NT2/D1 (cell line): Measurements from ENCODE around the gene KIF27.

Experiments
- DNase-seq: peaks from one replicate; pipeline ENCODE4 v3.0.0-alpha.2; 2011; ENCODE audit warnings: low read depth, low spot score
- H3K27me3 ChIP-seq: 2 replicates; pipeline ENCODE4 v1.6.0; 2011; ENCODE audit warnings: mild to moderate bottlenecking; ENCODE audit not compliant: insufficient read length, insufficient read depth
- H3K36me3 ChIP-seq: 2 replicates; pipeline ENCODE4 v1.6.1; 2011; ENCODE audit warnings: mild to moderate bottlenecking, low read length, mixed read lengths; ENCODE audit not compliant: insufficient read depth, insufficient read length
- H3K4me1 ChIP-seq: 2 replicates; pipeline ENCODE4 v1.5.1; 2011; ENCODE audit not compliant: insufficient read depth, insufficient read length
- H3K4me3 ChIP-seq: 2 replicates; pipeline ENCODE4 v1.5.1; 2011; ENCODE audit warnings: low read depth; ENCODE audit not compliant: insufficient read length
- H3K9ac ChIP-seq: 2 replicates; pipeline ENCODE4 v1.6.0; 2011; ENCODE audit warnings: low read depth; ENCODE audit not compliant: insufficient read length
- H3K9me3 ChIP-seq: 2 replicates; pipeline ENCODE4 v1.5.1; 2011; ENCODE audit warnings: mild to moderate bottlenecking, low read length; ENCODE audit not compliant: insufficient read depth
- SUZ12 ChIP-seq: IDR thresholded peaks from 2 replicates; pipeline ENCODE4 v1.6.1; 2011; ENCODE audit not compliant: insufficient read length, insufficient read depth; ENCODE audit errors: extremely low read depth
- YY1 ChIP-seq: IDR thresholded peaks from 2 replicates; pipeline ENCODE4 v1.6.1; 2011; ENCODE audit not compliant: insufficient read length, insufficient read depth
- ZNF274 ChIP-seq: IDR thresholded peaks from 2 replicates; pipeline ENCODE4 v1.6.1; 2011; ENCODE audit warnings: mild to moderate bottlenecking, low read depth, low read length

Gene KIF27

GRCh38 chr9:83800236-83801033 is 120.8 kb downstream of the KIF27 start:
- H3K36me3 ChIP-seq: peaks cover 3% of the 10 kb centered on the region
- peaks cover 6% of the 10 kb centered on the region; the same call in 1 of the 2 replicates for H3K9me3 ChIP-seq
- H3K4me3 ChIP-seq: no peak overlapping the region
- TF ChIP-seq ZNF274: no peak
- TF ChIP-seq YY1: no peak
- TF ChIP-seq SUZ12: no peak
- no peak for DNase-seq
- H3K27me3 ChIP-seq: no peaks in the 10 kb centered on the region
- H3K9ac ChIP-seq: no peak overlapping the region
- no peaks in the 10 kb centered on the region for H3K4me1 ChIP-seq

- Histone ChIP-seq H3K9ac (no peak overlapping the region), H3K27me3 (no peaks in the 10 kb centered on the region), H3K4me1 (no peaks in the 10 kb centered on the region), H3K36me3 (peaks cover 3% of the 10 kb centered on the region), H3K4me3 (no peak overlapping the region), H3K9me3 (no peaks in the 10 kb centered on the region)
- TF ChIP-seq SUZ12: no peak
- no peak for TF ChIP-seq YY1
- no peak for TF ChIP-seq ZNF274
- no peak for DNase-seq
Observed at GRCh38 chr9:83794051-83794450, 127.2 kb downstream of the KIF27 start.

GRCh38 chr9:83792746-83793145 is 128.5 kb downstream of the KIF27 start:
- H3K9me3 ChIP-seq: no peaks in the 10 kb centered on the region
- peaks cover 3% of the 10 kb centered on the region for H3K36me3 ChIP-seq
- no peak overlapping the region for H3K9ac ChIP-seq
- TF ChIP-seq SUZ12 (no peak), YY1 (no peak), ZNF274 (no peak)
- no peaks in the 10 kb centered on the region for H3K27me3 ChIP-seq
- H3K4me1 ChIP-seq: no peaks in the 10 kb centered on the region
- no peak for DNase-seq
- H3K4me3 ChIP-seq: no peak overlapping the region
